Measurements from ENCODE around the gene RABGAP1L. TPM values are rescaled to one million over a fixed set of nuclear protein-coding genes. Genes with fewer than 3 reads are reported as not detected.
"Not testable (repeated sequence)": the region's sequence is repeated elsewhere in the genome, so short reads cannot be mapped to it uniquely, and the experiment has no call there.

Gene RABGAP1L
- total RNA-seq, 1 experiment from 2014 or later, result 43.9 TPM

DNA sequence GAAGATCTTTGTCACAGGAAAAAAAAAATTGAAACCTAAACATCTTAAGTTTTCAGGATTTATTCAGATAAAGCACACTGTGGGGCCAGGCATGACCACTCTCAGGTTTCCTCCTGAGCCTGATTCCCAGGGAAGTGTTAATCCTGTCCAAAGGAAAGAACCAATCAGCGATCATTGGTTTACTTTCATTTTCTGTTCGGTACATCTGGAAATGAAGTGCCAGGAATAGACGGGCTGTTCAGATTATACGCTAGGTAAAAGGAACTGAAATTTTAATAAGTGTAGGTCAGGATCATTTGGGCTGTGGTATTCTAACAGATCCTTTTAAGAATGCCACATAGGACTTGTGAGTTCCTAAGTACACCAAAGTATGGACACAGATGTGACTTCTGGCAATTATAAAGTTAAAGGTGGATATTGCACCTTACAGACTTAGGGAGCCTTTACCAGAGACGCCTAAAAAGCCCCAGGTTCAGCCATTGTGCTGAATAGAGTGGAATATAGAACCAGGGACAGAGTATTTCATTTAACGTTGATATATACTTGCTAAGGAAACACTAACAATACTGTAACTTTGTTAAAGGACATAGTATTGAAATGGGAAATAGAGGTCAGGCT lies 831.2 kb downstream of the RABGAP1L start:
- DNase-seq (ENCODE audit: low spot score), result peak; percentile 87

DNA sequence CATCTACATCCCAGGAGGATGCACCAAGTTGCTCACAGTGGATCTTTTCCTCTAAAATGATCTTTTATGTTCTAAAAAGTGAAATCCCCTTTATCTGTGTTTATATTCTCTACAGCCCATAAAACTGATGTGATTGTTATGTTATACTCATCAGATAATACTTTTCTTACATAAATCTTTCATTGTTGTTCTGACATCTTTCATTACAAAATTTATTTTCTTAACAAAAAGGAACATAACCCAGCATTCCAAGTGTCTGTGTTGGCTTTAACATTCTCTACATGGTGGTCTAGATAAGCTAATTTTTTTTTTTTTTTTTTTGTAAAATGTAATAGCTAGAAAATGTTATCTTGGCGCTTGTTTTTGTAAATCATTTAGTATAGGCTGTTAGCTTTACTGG lies 832.2 kb downstream of the RABGAP1L start:
- no peak for DNase-seq (ENCODE audit: low spot score)

DNA sequence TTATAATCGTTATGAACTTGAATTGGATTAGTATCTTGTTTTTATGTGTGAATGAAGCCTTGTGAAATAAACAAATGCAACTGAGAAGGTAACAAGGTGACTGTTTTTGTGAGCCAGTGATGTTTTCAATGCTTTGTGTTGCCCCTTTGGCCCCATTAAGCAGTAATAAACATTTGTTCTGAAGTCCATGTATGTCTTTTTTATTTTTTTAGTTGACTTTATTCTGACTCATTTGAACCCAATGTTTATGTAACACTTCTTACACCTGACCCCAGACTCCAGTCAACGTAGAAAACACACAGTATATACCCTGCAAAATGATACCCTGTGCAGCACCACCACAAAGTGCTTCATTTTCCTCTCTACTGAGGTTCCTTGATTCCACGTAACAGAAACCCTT lies 835.8 kb downstream of the RABGAP1L start:
- DNase-seq (ENCODE audit: low spot score), result no peak

DNA sequence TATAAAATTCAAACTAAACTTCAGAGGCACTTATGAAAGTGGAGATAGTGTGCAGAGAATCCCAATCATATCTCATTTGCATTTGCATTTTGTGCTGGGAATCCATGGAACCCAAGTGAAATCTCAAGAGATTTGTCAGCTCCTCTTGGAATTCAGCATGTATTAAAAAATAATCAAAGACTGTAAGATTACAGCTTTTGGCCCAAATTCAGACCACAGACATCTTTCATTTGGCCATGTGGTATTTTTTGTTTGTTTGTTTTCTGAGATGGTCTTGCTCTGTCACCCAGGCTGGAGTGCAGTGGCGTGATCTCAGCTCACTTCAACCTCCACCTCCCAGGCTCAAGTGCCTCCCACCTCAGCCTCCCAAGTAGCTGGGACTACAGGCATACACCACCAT lies 836.6 kb downstream of the RABGAP1L start:
- DNase-seq (ENCODE audit: low spot score), result no peak

DNA sequence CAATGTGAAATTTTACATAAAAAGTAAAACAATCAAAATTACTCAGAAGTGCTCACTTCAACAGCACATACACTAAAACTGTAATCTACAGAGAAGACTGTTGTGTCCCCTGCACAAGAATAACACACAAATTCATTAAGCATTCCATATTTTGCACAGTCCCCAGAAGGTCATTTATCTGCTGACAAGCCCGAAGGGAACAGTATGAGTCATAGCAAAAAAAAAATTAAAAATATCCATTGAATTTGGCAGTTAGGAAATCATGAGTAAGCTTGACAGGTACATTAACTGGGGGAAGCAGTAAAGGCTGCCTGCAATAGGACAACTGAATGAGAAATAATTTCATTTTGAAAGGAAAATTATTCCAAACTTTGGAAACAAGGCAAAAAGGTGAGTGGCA lies 837.2 kb downstream of the RABGAP1L start:
- peak; percentile 46 for DNase-seq (ENCODE audit: low spot score)

DNA sequence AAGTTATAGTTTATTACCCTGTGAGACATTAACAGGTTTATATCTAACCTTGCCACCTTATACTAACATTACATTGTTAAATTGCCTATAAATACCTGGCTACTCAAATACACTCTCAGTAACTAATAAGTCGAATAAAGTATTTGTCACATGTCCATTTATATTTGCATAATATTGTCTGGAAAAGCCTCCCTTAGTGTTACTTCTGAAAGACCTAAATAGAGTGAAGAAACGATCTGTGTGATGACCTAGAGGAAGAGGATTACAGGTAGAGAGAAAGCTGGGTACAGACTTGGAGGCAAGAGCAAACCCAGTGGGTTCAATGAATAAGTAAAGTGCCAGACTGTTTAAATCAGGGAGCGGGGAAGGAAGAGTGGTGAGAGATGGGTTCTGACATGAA lies 837.7 kb downstream of the RABGAP1L start:
- DNase-seq (ENCODE audit: low spot score), result no peak

DNA sequence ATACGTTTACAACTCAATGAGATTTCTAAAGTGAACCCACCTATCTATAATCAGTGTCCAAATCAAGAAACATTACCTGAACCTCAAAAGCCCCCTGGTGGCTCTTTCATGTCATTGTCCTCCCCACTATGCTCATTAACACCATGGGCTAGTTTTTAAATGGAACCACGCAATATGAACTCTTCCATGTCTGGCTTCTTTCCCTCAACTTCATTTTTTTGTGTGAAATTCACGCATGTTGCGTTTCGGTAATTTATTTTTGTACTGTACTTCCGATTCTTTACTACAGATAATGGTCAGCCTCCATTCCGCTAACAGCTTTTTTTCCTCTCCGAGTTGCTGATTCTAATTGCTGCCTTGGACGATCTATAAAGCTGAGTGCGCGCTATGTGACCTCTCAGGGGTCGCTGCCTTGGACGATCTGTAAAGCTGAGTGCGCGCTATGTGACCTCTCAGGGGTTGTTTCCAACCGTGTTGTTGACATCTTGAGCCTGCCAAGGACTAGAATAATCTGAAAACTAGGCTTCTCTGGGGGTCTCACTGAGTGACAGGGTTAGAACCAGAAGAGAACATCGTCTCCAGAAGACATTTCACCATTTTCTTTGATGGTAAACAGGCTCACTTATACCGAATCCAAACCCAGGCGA lies 839.4 kb downstream of the RABGAP1L start:
- peak; percentile 75 for DNase-seq (ENCODE audit: low spot score)

DNA sequence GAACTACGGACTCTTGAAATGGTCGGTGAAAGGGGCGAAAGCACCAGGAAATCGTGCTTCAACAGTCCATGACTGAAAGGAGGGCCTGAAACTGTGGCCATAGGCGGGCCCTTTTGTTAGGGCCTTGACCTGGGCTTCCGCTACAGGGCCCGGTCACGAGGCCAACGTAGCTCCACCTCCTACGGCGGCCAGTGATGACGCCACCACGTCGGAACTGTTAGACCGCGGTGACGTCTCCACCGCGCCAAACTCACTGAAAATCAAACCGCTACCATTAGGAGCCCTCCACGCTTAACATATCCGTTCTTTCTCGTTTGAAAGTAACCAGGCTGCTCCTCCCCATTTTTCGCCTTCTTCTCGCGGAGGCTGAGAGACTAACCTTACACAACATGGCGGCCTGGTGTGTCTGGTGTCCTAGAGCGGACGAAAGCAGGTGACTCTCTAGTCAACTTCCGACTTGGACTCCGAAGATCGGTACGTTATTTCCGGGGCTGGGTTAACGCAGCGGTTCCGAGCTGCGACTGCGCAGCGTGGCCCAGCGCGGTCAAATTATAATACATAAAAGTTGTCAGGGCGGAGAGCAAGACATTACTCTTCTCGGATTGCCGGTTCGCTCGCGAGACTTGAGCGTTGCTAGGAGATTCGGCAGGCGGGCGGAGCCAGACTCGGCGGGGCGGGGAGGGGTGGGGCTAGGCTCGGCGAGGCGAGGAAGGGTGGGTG lies 840.1 kb downstream of the RABGAP1L start:
- peak; percentile 99 for DNase-seq (ENCODE audit: low spot score)

DNA sequence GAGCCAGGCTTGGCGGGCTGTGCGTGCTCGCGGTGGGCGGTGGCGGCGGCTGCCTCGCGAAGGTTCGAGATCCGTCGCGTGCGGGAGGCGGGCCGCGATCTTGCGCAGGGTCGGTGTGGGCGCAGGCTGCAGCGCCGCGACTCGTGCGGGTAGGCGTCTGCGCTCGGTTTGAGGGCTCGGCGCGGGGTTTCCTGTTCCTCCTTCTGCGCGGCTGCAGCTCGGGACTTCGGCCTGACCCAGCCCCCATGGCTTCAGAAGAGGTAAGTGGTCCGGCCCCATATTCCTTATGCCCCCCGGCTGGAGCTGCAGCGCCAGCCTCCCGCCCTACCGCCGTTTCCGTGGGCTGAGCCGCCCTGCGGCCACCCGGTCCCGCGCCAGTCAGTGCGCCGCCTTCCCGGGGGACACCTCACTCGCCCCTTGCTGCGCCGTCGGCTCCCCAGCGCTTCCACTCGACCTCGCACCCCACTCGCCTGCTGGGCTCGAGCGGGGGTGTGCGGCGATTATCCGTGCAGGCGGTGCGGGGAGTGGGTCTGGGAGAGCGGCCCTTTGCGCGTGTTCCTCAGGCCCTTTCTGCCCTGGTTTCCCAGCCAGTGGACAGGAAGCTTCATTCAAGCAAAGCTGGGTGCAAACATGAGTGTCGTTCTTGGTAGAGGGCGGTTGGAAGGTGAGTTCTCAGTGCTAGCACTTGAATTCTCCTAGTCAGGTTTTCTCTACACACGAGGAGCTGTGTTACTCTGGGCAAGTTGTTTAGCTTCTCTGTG lies 840.8 kb downstream of the RABGAP1L start, which contains the start of gene CACYBP:
CACYBP (plus strand) TSS at position 12 of the 761 bp plus-strand sequence; CDS start at position 246, 234 bp downstream.
- DNase-seq (ENCODE audit: low spot score), result peak; percentile 48

DNA sequence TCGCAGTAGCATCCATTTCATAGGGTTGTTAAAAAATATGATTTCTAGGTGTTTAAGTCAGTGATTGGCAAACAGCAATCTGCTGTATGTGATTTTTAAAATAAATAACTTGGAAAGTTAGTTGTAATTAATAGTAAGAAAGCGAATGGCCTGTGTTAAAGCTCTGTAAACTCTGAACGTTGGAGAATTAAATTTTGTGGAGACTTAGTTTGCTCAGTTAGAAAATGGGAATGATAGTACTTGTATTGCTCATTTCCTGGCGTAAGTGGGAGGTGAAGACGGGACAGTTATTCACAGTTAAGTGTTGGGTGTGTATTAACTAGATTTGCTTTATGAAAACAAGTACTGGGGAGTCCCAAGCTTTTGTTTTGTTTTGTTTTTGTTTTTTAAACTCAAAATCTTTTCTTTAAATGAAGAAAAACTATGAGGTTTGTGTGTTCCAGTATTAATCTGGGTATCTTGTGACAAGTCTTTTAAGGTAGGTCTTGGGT lies 841.4 kb downstream of the RABGAP1L start:
- DNase-seq (ENCODE audit: low spot score), result no peak

DNA sequence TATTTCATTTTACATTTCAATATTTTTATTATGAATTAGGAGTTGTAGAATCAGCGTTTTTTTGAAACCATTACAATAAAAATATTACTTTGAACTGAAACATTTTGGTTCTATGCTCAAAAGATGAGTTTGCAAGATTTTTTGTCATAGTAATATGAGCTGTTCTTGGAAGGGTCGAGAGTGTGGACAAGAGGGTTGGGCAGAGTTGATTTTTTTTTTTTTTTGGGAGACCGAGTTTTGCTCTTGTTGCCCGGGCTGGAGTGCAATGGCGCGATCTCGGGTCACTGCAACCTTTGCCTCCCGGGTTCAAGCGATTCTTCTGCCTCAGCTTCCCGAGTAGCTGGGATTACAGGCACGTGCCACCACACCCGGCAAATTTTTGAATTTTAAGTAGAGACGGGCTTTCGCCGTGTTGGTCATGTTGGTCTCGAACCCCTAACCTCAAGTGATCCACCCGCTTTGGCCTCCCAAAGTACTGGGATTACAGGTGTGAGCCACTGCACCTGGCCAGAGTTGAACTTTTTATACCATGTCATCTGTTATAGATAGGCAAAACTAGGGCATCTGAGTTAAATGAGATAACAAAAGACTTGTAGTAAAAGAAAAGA lies 843.7 kb downstream of the RABGAP1L start:
- DNase-seq (ENCODE audit: low spot score), result no peak

DNA sequence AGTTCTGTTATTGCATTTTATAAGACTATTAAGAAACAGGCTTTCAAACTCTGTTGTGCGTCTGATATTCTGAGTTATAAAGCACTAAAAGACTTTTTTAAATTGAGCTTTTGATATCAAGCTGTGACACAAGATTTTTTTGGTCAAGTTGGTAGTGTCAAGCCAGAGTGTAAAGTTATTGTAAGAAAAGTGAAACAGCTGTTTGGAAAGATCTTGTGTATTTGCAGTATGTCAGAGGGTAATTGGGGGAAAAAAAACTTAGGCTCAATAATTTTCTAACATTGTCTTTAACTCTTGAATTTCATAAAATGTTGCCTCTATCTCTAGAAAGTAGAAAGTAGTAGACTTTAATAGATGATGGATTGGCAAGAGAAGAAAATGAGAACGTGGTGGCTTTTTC lies 844.2 kb downstream of the RABGAP1L start:
- DNase-seq (ENCODE audit: low spot score), result no peak

DNA sequence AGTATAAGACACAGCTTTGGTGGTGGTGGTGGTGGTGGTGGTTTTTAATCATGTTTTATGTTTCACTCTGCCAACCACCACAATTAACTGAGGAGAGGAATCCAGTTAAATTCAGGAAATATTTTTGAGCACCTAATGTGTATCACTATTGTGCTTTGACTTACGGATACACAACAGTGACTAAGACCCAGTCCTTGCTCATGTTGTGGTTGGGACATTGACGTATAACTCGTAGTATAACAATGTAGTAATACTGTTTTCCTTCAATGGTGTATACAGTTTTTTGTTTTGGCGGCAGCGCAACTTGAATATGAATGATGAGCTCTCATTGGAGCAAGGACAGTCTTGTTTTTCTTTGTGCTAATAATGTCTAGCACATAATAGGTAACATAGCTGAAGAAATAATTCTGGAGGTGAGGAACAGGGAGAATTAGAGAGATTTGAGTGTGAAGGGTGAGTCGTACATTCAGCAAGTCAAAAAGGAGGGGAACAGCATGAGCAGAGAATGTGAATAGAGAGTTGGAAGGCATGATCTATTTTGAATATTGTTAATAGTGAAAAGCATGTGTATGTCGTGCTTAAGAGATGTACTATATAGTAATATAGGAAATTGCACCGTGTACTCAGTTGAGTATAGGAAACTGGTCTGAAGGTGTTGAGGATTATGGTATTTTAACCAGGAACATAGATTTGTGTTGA lies 845.9 kb downstream of the RABGAP1L start:
- DNase-seq (ENCODE audit: low spot score), result no peak

DNA sequence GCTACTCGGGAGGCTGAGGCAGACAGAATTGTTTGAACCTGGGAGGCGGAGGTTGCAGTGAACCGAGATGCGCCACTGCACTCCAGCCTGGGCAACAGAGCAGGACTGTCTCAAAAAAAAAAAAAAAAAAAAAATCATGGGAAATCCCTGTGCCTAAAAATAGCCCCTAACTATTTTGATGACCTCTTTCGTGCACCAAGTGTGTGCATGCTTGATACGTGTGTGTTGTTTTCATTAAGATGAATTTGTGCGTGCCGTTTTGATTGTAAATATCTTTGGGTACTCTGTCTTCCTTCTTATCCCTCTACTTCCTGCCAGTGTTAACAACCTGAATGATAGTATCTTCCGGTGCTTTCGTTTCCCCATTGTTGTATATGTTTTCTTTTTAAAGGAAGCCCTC lies 850.2 kb downstream of the RABGAP1L start:
- no peak for DNase-seq (ENCODE audit: low spot score)

DNA sequence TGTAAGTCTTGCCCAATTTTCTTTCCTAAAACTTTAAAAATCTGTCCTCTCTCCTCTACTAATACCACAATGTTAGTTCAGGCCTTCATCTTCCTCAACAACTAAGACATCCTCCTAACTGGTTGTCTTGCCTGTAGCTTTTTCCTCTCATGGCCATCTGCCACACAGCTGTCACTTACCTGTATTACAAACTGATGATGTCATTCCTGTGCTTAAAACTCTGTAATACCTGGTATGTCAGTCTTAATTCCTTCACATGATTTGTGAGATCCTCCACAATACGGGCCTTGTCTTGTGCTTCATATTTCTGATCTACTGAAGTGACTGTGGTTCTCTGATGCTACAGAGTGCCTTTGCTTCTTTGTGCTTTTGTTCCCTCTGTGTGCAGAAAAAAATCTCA lies 854.1 kb downstream of the RABGAP1L start:
- no peak for DNase-seq (ENCODE audit: low spot score)

DNA sequence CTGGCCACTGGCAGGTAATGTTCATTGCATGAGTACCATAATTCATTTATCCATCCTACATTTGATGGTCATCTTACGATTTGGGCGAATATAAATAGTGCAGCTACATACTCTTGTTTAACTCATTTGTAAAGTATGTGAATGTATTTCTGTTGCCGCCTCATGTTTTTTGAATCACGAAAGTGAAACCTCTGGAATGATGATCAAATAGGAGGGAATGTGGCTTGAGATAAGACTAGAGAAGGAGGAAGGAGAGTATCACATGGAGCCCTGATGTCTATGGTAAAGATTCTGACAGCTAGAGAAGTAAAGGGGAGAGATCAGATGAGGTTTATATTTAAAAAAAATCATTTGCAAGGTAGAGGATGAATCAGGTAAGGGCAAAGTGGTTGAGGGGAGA lies 855.9 kb downstream of the RABGAP1L start:
- peak; percentile 77 for DNase-seq (ENCODE audit: low spot score)

DNA sequence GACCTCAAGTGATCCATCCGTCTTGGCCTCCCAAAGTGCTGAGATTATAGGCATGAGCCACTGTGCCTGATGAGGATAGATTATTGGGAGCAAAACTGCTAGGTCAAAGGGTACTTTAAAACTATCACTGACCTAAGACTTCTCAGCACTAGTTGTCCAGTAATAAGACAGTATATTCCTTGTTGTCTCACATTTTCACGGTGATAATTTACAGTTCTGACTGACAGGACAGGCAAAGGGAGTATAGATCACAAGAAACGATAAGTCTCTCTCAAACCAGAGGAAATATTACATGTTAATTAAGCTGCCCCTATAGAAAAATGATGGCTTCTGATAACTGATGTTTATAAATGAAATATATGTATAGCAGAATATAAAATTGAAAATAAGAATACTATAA lies 860.2 kb downstream of the RABGAP1L start:
- DNase-seq (ENCODE audit: low spot score), result no peak

DNA sequence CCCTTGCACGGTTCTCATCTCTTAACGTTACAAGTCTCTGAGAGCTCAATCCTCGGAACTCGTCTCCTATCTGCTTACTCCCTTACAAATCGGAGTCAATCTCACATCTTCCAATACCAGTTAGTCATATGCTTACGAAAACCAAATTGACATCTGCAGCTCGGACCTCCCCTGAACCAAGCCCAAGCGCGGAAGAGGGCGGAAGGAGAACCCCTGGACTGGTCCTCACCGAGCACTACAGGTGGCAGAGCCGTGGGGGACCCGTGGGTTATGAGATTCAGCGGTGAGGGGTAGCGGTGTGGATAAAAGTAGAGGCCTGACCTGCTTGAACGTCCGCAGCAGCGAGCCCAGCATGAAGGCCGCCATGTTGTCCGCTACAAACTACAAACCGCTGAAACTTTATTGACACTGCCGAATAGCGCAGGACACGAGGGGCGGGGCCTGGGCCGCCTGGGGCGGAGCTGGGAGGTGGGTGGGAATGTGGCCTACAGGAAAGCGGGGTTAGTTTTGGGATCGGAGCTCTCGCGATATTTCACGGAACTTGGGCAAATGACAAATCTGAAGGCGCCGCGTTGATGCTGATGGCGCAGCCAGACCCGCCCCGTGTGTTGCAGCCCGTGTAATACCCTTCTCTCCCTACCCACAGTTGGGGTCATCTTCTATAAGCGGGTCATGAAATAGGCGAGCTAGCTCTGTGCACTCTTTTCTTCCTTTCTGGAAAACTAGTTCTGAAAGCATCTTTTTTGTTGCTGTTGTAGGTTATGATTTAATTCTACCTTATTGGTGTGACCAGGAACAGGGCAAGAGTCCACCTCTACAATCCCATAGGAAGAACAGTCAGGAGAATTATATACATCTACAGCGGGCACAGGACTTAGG lies 864.0 kb downstream of the RABGAP1L start, which contains the start of gene MRPS14:
MRPS14 (minus strand) TSS at position 383 of the 879 bp plus-strand sequence; CDS start at position 366, 17 bp downstream.
- DNase-seq (ENCODE audit: low spot score), result peak; percentile 99

DNA sequence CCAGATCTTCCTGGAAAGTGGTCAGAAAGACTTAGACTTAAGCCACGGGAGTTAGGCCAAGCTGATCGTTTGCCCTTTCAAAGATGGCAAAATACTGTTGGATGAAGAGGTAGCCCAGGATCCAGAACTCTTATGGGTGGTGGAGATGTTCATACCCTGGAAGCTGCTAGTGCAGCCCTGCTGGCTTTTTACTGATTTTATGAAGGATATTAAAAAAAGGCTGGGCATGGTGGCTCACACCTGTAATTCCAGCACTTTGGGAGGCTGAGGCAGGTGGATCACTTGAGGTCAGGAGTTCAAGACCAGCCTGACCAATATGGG lies 864.6 kb downstream of the RABGAP1L start:
- DNase-seq (ENCODE audit: low spot score), result not testable (repeated sequence)

DNA sequence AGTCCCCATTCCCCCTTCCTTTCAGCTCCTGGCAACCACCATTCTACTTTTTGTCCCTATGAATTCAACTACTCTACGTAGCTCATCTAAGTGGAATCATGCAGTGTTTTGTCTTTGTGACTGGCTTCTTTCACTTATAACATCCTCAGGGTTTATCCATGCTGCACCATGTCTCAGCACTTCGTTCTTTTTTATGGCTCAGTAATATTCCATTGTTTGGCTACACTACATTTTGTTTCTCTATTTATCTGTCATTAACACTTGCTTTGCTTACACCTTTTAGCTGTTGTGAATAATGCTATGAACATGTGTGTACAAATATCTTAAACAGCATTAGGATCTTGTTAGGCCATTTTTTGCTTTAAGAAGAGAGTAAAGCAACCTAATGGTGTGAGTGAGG lies 865.5 kb downstream of the RABGAP1L start:
- no peak for DNase-seq (ENCODE audit: low spot score)
